Measurements from ENCODE around the gene GOLGB1.

GOLGB1 gene

GRCh38 chr3:121739902-121740301, 9.6 kb downstream of the GOLGB1 start:
- no peak overlapping the region for H3K4me3 ChIP-seq (ENCODE audit: low read length, poor library complexity, severe bottlenecking)
- H3K9me3 ChIP-seq (ENCODE audit: insufficient read depth, low read depth, low read length): no peaks in the 10 kb centered on the region
- H3K4me2 ChIP-seq (ENCODE audit: low read depth, low read length, poor library complexity, severe bottlenecking): peak overlapping the region; percentile 32
- H3F3A ChIP-seq (ENCODE audit: low read depth): no peaks in the 10 kb centered on the region
- no peaks in the 10 kb centered on the region for H3K9me2 ChIP-seq (replicated peaks; ENCODE audit: low read depth, low read length)
- no peak overlapping the region for H3K9ac ChIP-seq (ENCODE audit: low read depth, low read length, poor library complexity, severe bottlenecking)
- H3K79me2 ChIP-seq (ENCODE audit: insufficient read depth, low read length): peaks cover 70% of the 10 kb centered on the region
- no peak overlapping the region for H2AFZ ChIP-seq (ENCODE audit: low read length)
- H4K20me1 ChIP-seq (ENCODE audit: insufficient read depth, low read length, poor library complexity, severe bottlenecking): peaks cover 21% of the 10 kb centered on the region
- H3K36me3 ChIP-seq (ENCODE audit: insufficient read depth, low read length): no peaks in the 10 kb centered on the region
- no peaks in the 10 kb centered on the region for H3K27me3 ChIP-seq (ENCODE audit: insufficient read depth, low read length, poor library complexity, severe bottlenecking)
- peaks cover 18% of the 10 kb centered on the region for H3K4me1 ChIP-seq (ENCODE audit: insufficient read depth, low read length, poor library complexity, severe bottlenecking)
- TF ChIP-seq CTCF (conservative IDR thresholded peaks at IDR 0.05; ENCODE audit: low read length): no peak
- no peak for TF ChIP-seq EZH2phosphoT487 (IDR thresholded peaks at IDR 0.05; ENCODE audit: borderline replicate concordance)

GRCh38 chr3:121737644-121738043, 11.9 kb downstream of the GOLGB1 start:
- H3K4me3 ChIP-seq (ENCODE audit: low read length, poor library complexity, severe bottlenecking): no peak overlapping the region
- H3K4me2 ChIP-seq (ENCODE audit: low read depth, low read length, poor library complexity, severe bottlenecking): no peak overlapping the region
- peaks cover 68% of the 10 kb centered on the region for H3K79me2 ChIP-seq (ENCODE audit: insufficient read depth, low read length)

GRCh38 chr3:121736112-121736511, 13.4 kb downstream of the GOLGB1 start:
- H3K27me3 ChIP-seq (ENCODE audit: insufficient read depth, low read length, poor library complexity, severe bottlenecking): no peaks in the 10 kb centered on the region
- TF ChIP-seq CTCF (conservative IDR thresholded peaks at IDR 0.05; ENCODE audit: low read length): no peak
- TF ChIP-seq EZH2phosphoT487 (IDR thresholded peaks at IDR 0.05; ENCODE audit: borderline replicate concordance): no peak
- peaks cover 26% of the 10 kb centered on the region for H4K20me1 ChIP-seq (ENCODE audit: insufficient read depth, low read length, poor library complexity, severe bottlenecking)
- H3F3A ChIP-seq (ENCODE audit: low read depth): no peaks in the 10 kb centered on the region
- no peak overlapping the region for H3K4me2 ChIP-seq (ENCODE audit: low read depth, low read length, poor library complexity, severe bottlenecking)
- H3K9me2 ChIP-seq (replicated peaks; ENCODE audit: low read depth, low read length): no peaks in the 10 kb centered on the region
- no peak overlapping the region for H3K9ac ChIP-seq (ENCODE audit: low read depth, low read length, poor library complexity, severe bottlenecking)
- peaks cover 15% of the 10 kb centered on the region for H3K4me1 ChIP-seq (ENCODE audit: insufficient read depth, low read length, poor library complexity, severe bottlenecking)
- H3K9me3 ChIP-seq (ENCODE audit: insufficient read depth, low read depth, low read length): no peaks in the 10 kb centered on the region
- H3K36me3 ChIP-seq (ENCODE audit: insufficient read depth, low read length): no peaks in the 10 kb centered on the region
- H3K79me2 ChIP-seq (ENCODE audit: insufficient read depth, low read length): peaks cover 74% of the 10 kb centered on the region
- no peak overlapping the region for H2AFZ ChIP-seq (ENCODE audit: low read length)
- no peak overlapping the region for H3K4me3 ChIP-seq (ENCODE audit: low read length, poor library complexity, severe bottlenecking)

More at GRCh38 chr3:121737644-121738043, 11.9 kb downstream of the GOLGB1 start:
- Histone ChIP-seq H3F3A (ENCODE audit: low read depth) (no peaks in the 10 kb centered on the region), H3K9me2 (replicated peaks; ENCODE audit: low read depth, low read length) (no peaks in the 10 kb centered on the region), H4K20me1 (ENCODE audit: insufficient read depth, low read length, poor library complexity, severe bottlenecking) (peaks cover 21% of the 10 kb centered on the region), H3K36me3 (ENCODE audit: insufficient read depth, low read length) (no peaks in the 10 kb centered on the region), H3K4me1 (ENCODE audit: insufficient read depth, low read length, poor library complexity, severe bottlenecking) (peaks cover 15% of the 10 kb centered on the region), H3K9me3 (ENCODE audit: insufficient read depth, low read depth, low read length) (no peaks in the 10 kb centered on the region), H3K27me3 (ENCODE audit: insufficient read depth, low read length, poor library complexity, severe bottlenecking) (no peaks in the 10 kb centered on the region), H2AFZ (ENCODE audit: low read length) (no peak overlapping the region), H3K9ac (ENCODE audit: low read depth, low read length, poor library complexity, severe bottlenecking) (no peak overlapping the region)
- TF ChIP-seq EZH2phosphoT487 (IDR thresholded peaks at IDR 0.05; ENCODE audit: borderline replicate concordance): no peak
- TF ChIP-seq CTCF (conservative IDR thresholded peaks at IDR 0.05; ENCODE audit: low read length): no peak

All from Loucy (cell line).